Common myeloid progenitor, CD34-positive (primary cell): Measurements from ENCODE around the gene LDB2.

Source experiments
- CTCF ChIA-PET: fragments of 350-600 bp; sonication (Branson Sonifier 250); formaldehyde crosslinking; loops from one replicate; lab custom pipeline; 2021; ENCODE audit warnings: antibody characterized with exemption; lab: Charles Lee
- POLR2A ChIA-PET: fragments of 350-600 bp; sonication (Branson Sonifier 250); formaldehyde crosslinking; loops from one replicate; lab custom pipeline; 2021; ENCODE audit warnings: antibody characterized with exemption; lab: Charles Lee
- DNase-seq, 3 donors: peaks; one replicate each; pipeline versions ENCODE4 v3.0.0 to v3.0.0-alpha.2; 2013
- H3K27ac ChIP-seq, 2 experiments: 1 replicate in 1 of 2; 2 replicates in 1 of 2; pipeline ENCODE4 v1.7.0; 2013; ENCODE audit warnings: inconsistent platforms in 2 of 2, low read length in 2 of 2, mild to moderate bottlenecking in 2 of 2, low read depth in 1 of 2, moderate library complexity in 1 of 2; ENCODE audit not compliant: severe bottlenecking in 2 of 2, insufficient read depth in 1 of 2, poor library complexity in 1 of 2
- H3K27me3 ChIP-seq, 5 experiments: replicated peaks in 2 of 5; 1 replicate in 3 of 5; 2 replicates in 2 of 5; pipeline versions ENCODE4 v1.6.1 to v1.7.0; 2013; ENCODE audit warnings: low read length in 4 of 5, mild to moderate bottlenecking in 2 of 5, moderate library complexity in 2 of 5, inconsistent platforms in 1 of 5; ENCODE audit not compliant: insufficient read depth in 5 of 5, control insufficient read depth in 4 of 5
- H3K36me3 ChIP-seq, 4 experiments: 1 replicate in 2 of 4; 2 replicates in 2 of 4; pipeline versions ENCODE4 v1.6.1 to v1.7.0; 2013; ENCODE audit warnings: low read length in 3 of 4, control low read depth in 1 of 4, mild to moderate bottlenecking in 1 of 4; ENCODE audit not compliant: control insufficient read depth in 4 of 4, insufficient read depth in 4 of 4
- H3K4me1 ChIP-seq, 4 experiments: 1 replicate in 3 of 4; 2 replicates in 1 of 4; pipeline versions ENCODE4 v1.6.1 to v1.7.1; 2013; ENCODE audit warnings: low read length in 3 of 4, mild to moderate bottlenecking in 3 of 4, control low read depth in 1 of 4, inconsistent platforms in 1 of 4, moderate library complexity in 1 of 4; ENCODE audit not compliant: control insufficient read depth in 4 of 4, insufficient read depth in 4 of 4; ENCODE audit errors: control extremely low read depth in 1 of 4
- H3K4me3 ChIP-seq, 7 experiments: 1 replicate in 4 of 7; 2 replicates in 3 of 7; pipeline versions ENCODE4 v1.5.1 to v1.7.0; 2013; ENCODE audit warnings: mild to moderate bottlenecking in 7 of 7, low read length in 6 of 7, moderate library complexity in 6 of 7, inconsistent platforms in 2 of 7, low read depth in 2 of 7, control low read depth in 1 of 7; ENCODE audit not compliant: insufficient read depth in 4 of 7, control insufficient read depth in 1 of 7; ENCODE audit errors: extremely low read depth in 1 of 7
- H3K9me3 ChIP-seq, 5 experiments: 1 replicate in 4 of 5; 2 replicates in 1 of 5; pipeline versions ENCODE4 v1.6.1 to v1.7.1; 2013; ENCODE audit warnings: low read length in 4 of 5, mild to moderate bottlenecking in 2 of 5, inconsistent platforms in 1 of 5, low read depth in 1 of 5, moderate library complexity in 1 of 5; ENCODE audit not compliant: control insufficient read depth in 4 of 5, insufficient read depth in 2 of 5; ENCODE audit errors: control extremely low read depth in 1 of 5
- WGBS: methylation state at CpG from one replicate; pipeline ENCODE4 v1.1.5; 2013; ENCODE audit not compliant: insufficient coverage; 5-methylcytosine and 5-hydroxymethylcytosine counted together

Gene LDB2

DNA sequence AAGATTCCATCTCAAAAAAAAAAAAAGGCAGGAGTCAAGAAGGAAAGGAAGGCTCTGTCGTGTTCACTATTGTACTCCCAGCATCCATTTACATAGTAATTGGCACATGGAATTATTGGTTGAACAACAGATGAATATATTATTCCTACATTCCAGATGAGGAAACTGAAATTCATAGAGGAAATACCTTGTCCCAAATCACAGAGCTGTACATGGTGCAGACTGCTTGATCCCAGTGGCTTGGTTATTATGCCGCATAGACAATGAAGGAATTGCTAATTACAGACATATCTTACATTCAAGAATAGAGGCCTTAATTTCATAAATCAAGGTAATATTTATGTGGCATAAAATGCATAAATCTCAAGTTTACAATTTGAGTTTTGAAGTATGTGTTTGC lies 63.6 kb downstream of the LDB2 start:
- WGBS = no CpG with 5 or more reads among the region's 2 CpGs
- no peaks in the 10 kb centered on the region for H3K4me1 ChIP-seq
- no peak overlapping the region for H3K27ac ChIP-seq
- CTCF ChIA-PET = no interaction called here
- no peaks in the 10 kb centered on the region for H3K36me3 ChIP-seq
- H3K9me3 ChIP-seq = no peaks in the 10 kb centered on the region
- H3K4me3 ChIP-seq = no peak overlapping the region
- POLR2A ChIA-PET = no interaction called here
- peaks cover 0 to 4% (median 0%) of the 10 kb centered on the region in 5 experiments for H3K27me3 ChIP-seq
- DNase-seq = no peak

DNA sequence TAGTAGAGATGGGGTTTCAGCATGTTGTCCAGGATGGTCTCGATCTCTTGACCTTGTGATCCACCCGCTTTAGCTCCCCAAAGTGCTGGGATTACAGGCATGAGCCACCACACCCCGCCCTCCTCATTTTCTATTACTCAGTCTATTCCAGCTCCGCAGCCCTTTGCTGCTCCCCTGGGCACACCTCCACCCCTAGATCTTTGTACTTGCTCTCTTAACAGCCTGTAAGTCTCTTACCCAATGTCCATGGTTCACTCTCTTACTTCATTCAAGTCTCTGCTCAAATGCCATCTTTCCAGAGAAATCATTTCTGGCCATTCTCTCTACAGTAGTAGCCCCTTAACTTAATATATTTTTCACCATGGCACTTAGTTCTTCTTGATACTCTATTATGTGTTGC lies 64.7 kb downstream of the LDB2 start:
- H3K4me3 ChIP-seq = no peak overlapping the region
- no peak overlapping the region for H3K27ac ChIP-seq
- H3K27me3 ChIP-seq = peaks cover 0 to 6% (median 0%) of the 10 kb centered on the region in 5 experiments
- no peaks in the 10 kb centered on the region for H3K9me3 ChIP-seq
- no peak for DNase-seq
- CTCF ChIA-PET = interaction anchor here (0.6 kb wide), 1 partner anchor 632 kb away, joined by 3 read pairs; no protein-coding TSS in a partner anchor
- POLR2A ChIA-PET = no interaction called here
- H3K36me3 ChIP-seq = no peaks in the 10 kb centered on the region
- 100% methylated on average over 1 of the region's 4 CpGs for WGBS
- no peaks in the 10 kb centered on the region for H3K4me1 ChIP-seq

DNA sequence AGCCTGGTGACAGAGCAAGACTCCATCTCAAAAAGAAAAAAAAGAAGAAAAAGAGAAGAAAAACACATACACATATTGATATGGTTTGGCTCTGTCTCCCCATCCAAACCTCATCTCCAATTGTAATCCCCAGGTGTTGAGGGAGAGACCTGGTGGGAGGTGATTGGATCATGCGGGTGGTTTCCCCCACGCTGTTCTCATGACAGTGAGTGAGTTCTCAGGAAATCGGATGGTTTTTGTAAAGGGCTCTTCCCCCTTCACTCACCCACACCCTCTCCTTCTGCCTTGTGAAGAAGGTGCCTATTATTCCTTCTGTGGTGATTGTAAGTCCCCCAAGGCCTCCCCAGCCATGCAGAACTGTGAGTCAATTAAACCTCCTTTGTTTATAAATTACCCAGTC lies 68.4 kb downstream of the LDB2 start:
- WGBS = 100% methylated on average over 1 of the region's 3 CpGs
- CTCF ChIA-PET = no interaction called here
- H3K36me3 ChIP-seq = no peaks in the 10 kb centered on the region
- H3K4me3 ChIP-seq = no peak overlapping the region
- H3K9me3 ChIP-seq = no peaks in the 10 kb centered on the region
- no peak overlapping the region for H3K27ac ChIP-seq
- peaks cover 0 to 7% (median 2%) of the 10 kb centered on the region in 5 experiments for H3K27me3 ChIP-seq
- POLR2A ChIA-PET = no interaction called here
- no peak for DNase-seq
- no peaks in the 10 kb centered on the region for H3K4me1 ChIP-seq

DNA sequence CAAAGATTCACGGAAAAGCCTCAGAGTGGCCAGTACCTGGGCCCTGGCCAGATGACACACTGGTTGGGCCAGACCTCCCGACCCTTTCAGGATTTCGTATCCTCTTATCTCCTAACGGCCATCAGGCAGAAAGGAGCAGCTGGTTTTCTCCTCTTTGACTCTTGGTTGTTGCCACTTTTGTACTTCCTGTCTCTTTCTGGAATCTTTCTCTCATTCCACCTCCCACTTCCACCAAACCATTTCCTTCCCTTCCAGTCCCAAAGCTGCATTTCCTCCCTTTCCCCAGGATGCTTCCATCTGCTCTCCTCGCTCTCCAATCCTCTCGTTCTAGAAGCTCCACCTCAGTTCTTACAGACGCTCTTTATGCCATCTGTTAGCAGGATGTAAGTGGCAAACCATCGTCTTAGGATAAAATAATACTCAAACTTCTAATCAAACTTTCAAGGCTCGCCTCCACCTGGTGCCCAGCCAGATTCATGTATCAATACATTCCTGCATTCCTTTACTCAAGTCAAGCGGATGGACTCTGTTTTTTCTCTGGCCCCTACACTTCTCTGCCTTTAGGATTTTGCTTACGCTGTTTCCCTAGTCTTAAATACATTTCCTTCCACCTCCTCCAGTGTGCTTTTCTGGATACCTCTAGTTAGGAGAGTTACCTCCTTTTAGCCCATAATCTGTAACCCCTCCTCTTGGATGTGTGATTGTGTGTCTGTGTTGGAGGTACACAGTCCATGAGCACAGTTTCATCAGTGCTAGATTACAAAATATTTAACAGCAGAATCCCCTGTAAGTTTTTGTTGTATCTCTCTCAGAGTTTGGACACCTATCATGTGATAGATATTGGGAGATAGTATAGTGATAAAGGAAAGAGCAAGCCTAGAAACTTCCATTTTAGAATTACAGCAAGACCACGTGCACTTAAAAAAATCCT lies 70.4 kb downstream of the LDB2 start:
- DNase-seq = no peak
- Histone ChIP-seq H3K4me3 (no peak overlapping the region), H3K9me3 (no peaks in the 10 kb centered on the region), H3K36me3 (no peaks in the 10 kb centered on the region), H3K27me3 (peaks cover 0 to 5% (median 2%) of the 10 kb centered on the region in 5 experiments), H3K27ac (no peak overlapping the region), H3K4me1 (no peaks in the 10 kb centered on the region)
- POLR2A ChIA-PET = no interaction called here
- CTCF ChIA-PET = no interaction called here
- WGBS = 94% methylated on average over 10 of the region's 12 CpGs

DNA sequence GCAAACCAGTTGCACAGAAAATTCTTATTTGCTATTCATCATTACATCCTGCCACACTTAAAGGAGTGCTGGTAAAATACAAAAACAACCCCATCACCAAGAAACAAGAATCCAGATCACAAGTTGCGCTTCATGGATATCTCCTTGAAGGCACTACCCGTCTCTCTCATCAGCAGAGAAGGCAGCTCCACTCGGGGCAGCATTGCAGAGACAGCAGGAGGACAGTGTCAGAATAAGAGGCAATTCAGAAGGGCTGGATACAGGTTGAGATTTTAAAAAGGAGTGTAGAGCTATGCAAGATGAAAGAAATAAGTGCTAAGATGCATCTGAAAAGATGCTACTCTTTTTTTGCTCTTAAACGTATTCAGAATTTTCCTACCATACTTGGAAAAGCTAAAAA lies 71.4 kb downstream of the LDB2 start:
- no peaks in the 10 kb centered on the region for H3K9me3 ChIP-seq
- ChIA-PET CTCF (interaction anchor here (0.8 kb wide), 1 partner anchor 12 kb away, joined by 3 read pairs; no protein-coding TSS in a partner anchor), POLR2A (no interaction called here)
- 75% methylated on average over 4 of the region's 4 CpGs for WGBS
- DNase-seq = no peak
- H3K36me3 ChIP-seq = no peaks in the 10 kb centered on the region
- H3K27me3 ChIP-seq = peaks cover 0 to 5% (median 2%) of the 10 kb centered on the region in 5 experiments
- H3K4me1 ChIP-seq = no peaks in the 10 kb centered on the region
- no peak overlapping the region for H3K4me3 ChIP-seq
- H3K27ac ChIP-seq = no peak overlapping the region

DNA sequence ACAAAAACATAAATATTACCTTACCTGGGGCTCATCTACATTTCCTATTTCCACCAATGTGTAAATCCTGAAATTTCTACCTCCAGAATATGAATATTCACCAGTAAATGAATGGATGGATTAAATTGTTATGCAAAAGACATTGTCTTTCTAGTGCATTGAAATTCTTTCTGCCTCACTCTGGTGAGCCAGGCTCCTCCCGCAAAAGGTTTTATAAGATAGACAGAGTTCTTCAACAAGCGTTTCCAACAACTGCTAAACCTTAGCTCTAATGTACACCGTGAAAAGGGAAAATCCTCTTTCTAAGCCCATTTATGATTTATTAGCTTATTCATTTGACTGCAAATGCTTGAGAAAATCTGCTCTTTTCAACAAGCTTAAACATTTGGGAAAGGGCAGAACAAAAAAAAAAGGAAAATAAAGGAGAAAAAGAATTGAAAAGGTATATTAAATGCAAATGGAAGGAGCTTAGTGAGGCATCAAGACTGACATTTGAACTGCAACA lies 72.0 kb downstream of the LDB2 start:
- Histone ChIP-seq H3K4me3 (no peak overlapping the region), H3K36me3 (no peaks in the 10 kb centered on the region), H3K9me3 (no peaks in the 10 kb centered on the region), H3K4me1 (no peaks in the 10 kb centered on the region), H3K27me3 (peaks cover 0 to 5% (median under 1%) of the 10 kb centered on the region in 5 experiments), H3K27ac (no peak overlapping the region)
- no peak for DNase-seq
- CTCF ChIA-PET = interaction anchor here (0.8 kb wide), 1 partner anchor 12 kb away, joined by 3 read pairs; no protein-coding TSS in a partner anchor
- POLR2A ChIA-PET = no interaction called here
- 100% methylated on average over 2 of the region's 3 CpGs for WGBS

DNA sequence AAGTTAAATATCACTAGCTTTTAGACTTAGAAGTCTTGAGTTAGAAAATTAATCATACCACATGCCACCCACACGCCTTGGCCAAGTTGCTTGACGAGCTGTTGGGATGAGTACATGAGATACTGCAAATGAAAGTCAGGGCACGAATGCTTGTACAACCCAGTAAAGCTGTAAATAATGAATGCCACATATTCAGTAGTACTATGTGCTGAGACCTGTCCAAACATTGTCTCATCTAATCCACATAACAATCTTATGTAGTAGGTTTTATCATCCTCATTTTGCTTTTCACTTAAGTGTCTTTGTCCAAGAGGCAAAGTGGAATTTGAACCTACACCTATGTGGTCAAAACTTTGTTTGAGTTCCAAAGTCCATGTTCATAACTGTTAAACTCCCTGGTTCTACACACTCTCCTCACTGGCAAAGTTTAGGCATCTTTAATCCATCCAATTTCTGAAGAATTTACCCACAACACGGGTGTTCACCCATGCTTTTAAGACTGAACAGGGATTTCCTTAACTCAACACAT lies 74.1 kb downstream of the LDB2 start:
- H3K27me3 ChIP-seq = peaks cover 0 to 4% (median 2%) of the 10 kb centered on the region in 5 experiments
- no peak overlapping the region for H3K4me3 ChIP-seq
- no peaks in the 10 kb centered on the region for H3K4me1 ChIP-seq
- H3K27ac ChIP-seq = no peak overlapping the region
- H3K36me3 ChIP-seq = no peaks in the 10 kb centered on the region
- CTCF ChIA-PET = no interaction called here
- no peak for DNase-seq
- 95% methylated on average over 3 of the region's 4 CpGs for WGBS
- H3K9me3 ChIP-seq = no peaks in the 10 kb centered on the region
- POLR2A ChIA-PET = no interaction called here
